DMS114 treated with DMSO at 0.1 percent for 48 hours (cell line): ENCODE data around the gene KCNK2.
"Not testable (repeated sequence)": the region's sequence is repeated elsewhere in the genome, so short reads cannot be mapped to it uniquely, and the experiment has no call there.

Experiments used
- DNase-seq: peaks from one replicate; lab custom pipeline; 2025; ENCODE audit not compliant: unreplicated experiment; lab: John Stamatoyannopoulos, UW

KCNK2 gene

DNA sequence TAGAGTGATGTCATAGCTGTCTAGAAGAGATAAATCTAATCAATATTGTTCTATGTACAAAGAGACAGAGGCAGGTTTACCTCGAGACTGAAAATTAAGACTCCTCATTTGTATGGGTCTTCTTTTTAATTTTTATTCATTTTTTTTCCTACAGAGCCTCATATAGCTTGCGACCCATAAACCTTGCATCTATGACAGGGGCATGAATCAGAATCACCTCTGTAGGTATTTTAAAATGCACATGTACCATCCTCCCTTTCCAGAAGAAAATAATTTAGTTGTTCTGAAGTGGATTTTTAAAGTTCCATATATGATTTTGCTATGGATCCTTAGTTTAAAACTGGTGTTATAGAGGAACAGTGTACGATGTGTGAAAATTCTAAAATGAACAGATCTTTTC is 64.5 kb downstream of the KCNK2 start:
- DNase-seq = no peak

DNA sequence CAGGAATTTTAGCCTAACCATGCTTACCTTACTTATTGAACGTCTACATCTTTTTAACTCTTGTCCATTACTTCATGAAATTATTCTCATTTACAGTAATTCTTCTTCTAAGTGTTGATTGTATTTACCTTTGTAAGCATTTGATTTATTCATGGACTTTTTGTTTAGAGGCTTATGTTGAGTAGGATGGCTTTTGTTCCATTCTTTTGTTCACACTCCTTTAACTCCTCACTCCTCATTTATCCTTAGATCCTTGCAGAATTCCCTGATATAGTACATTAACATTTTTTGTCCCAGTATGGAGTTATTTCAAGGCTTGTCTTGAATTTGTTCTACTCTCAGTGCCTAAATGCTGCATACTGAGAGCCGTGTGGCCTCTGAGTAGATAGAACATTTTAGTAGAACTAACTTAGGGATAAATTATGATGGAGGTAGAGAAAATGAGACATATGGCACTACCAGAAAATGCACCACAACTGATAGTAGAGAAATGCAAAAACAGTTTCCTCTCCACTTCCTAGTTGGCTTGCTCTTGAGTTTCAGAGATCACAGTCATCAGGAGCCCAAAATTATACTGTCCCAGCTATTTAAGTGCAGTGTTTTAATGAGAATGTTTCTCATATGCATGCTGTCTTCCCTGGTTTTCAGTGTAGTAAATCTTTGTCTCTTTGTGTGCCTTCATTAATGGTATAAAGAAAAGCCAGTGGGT is 69.5 kb downstream of the KCNK2 start:
- DNase-seq = no peak

DNA sequence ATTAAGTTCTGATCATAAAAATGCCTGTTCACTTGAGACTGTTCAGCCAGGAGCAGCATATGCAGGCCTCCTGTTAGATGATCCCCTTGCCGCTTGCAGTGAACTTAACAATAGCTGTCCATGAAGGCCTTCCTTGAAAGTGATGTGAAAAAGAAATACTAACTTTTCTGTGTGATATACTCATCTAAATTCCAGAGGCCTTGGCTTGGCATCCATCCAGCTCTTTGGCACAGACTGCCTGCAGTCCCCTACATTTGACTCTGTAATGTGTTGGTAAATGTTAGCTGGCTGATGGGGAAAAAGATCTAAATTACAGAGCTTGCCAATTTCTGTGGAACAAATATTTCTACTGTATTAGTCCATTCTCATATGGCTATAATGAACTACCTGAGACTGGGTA is 73.7 kb downstream of the KCNK2 start:
- no peak for DNase-seq

DNA sequence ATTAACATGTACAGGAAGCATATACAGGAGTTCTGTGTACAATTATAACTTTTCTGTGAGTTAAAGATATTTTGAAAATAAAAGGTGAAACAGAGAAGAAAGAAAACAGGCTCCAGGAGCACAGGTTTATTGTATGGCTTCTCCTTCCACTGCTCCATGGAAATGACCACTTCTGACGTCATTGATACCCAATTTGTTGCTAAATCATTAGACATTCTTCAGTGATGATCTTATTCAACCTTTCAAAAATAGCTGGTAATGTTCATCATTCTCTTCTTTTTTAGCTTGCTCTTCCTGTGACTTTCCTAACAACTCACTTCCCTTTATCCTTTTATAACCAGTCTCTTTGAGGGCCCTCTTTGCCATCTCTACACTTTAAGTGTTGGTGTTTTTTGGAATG is 77.8 kb downstream of the KCNK2 start:
- no peak for DNase-seq

DNA sequence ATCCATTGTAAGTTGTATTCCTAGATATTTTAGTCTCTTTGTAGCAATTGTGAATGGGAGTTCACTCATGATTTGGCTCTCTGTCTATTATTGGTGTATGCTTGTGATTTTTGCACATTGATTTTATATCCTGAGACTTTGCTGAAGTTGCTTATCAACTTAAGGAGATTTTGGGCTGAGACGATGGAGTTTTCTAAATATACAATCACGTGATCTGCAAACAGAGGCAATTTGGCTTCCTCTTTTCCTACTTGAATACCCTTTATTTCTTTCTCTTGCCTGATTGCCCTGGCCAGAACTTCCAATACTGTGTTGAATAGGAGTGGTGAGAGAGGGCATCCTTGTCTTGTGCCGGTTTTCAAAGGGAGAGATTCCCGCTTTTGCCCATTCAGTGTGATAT is 80.6 kb downstream of the KCNK2 start:
- not testable (repeated sequence) for DNase-seq

DNA sequence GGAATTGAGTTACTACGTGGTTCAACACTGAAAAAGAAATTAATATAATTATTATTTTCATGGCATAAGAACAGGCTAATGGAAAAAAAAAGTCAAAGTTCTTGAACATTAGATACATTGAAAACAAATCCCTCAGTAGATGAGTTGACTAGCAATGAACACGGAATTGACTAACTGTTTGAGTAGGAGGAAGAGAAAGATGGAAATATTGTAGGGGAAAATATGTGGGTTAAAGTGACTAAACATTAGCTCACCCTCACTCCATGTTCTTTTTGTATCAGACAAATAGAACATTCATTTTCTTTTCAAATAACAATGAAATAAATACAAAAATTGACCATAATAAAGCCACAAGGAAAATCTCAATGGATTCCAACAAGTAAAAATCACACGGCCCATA is 84.3 kb downstream of the KCNK2 start:
- no peak for DNase-seq

DNA sequence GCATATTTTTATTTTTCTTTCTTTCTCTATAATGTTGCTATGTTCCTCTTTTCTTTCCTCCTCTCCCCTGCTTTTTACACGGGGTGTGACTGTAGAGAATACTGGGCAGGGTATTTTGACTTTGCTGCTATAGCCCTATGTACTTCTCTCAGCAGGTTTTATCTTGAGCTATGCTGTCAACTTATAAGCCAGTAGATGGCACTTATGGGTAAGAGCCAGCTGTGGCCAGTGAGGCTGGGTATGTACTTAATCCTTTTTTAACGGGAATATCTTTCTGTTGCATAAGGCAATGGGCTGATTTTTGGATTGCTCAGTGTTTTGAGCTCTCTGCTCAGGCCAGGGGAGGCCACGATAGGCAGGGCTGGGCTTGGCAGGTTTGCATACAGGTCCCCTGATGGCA is 99.0 kb downstream of the KCNK2 start:
- peak; percentile 2 for DNase-seq

DNA sequence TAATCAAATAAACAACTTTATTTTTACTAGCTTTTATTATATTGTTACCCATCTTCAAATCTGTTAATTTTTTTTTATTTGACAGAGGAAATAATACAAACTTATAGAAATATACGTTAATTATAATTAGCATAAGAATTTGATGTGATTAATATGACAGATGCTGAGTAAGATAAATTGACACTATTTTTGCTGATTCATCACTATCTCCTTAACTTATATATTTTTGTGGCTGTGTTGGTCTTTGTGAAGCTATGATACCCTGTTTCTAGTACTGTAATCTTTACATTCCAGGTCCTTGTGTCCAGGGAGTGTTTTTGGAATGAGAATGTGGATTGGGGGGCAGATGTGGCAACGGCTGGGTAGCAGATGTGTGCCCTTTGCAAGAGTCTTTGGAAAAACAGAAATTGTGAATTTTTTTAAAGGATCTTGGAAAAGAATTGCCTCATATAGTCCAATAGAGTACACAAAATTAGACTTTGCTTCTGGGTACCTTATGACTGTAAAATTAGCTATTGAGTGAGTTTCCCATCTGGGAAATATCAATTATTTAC is 102.6 kb downstream of the KCNK2 start:
- no peak for DNase-seq

DNA sequence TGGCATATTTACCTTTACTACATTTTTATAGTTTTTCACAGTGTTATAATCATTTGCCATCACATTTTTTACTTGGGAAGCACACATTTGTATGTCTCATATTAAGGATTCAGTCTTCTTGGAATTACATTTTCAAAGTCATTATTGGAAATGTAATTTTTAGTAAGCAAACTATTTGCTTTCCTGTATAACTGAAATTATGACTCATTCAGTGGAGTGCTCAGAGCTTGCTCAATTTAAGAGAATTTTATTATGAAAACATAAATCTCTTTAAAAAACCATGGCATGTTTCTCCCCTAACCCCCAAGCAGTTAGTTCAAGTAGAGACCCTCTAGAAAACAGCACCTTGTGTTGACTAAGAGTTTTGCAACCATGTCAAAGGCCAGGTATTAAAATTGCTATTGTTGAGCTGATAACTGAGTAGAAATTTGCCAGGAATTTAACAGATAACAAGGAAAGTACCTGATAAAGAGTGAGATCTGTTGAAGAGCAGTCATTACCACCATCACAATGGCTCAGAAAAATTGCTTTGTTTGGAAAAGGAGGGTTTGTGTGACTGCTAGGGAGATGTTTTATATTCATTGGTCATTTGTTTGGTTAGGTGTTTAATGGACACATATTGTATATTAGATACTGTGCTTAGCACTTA is 105.9 kb downstream of the KCNK2 start:
- no peak for DNase-seq

DNA sequence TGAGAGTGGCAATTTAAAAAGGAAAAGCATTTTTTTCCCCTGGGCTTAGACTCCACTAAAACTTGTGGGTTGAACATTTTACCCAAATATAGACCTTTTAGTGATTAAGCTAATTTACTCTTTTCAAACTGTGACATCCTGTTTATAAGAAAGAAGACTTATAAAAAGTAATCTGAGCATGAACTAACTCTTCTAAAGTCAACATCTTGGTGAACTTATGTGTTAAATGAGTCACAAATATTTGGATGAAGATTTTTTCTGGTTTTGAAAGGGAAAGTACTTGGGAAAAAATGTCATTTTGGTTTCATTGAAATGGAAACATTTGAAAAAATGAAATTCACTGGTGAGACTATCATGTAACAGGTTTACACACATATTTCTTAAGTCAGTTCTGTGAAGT is 109.8 kb downstream of the KCNK2 start:
- DNase-seq = no peak

DNA sequence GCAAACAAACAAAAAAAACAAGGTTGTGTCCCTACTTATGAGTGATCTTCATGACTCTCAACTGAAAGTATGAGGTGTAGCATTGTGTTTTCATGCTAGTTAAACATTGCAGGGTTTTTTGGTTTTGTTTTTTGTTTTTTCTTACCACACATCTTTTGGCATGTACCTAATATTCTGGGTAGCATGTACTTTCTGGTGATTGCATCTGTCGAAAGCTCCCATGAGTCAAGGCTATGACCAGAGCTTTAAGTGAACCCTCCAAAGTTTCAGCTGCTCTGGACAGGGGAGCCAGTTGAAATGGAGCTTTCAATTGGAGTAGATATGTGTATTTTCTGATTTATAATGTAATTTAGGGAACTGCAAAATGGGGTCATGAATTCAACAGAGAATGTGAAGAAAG is 115.5 kb downstream of the KCNK2 start:
- no peak for DNase-seq

DNA sequence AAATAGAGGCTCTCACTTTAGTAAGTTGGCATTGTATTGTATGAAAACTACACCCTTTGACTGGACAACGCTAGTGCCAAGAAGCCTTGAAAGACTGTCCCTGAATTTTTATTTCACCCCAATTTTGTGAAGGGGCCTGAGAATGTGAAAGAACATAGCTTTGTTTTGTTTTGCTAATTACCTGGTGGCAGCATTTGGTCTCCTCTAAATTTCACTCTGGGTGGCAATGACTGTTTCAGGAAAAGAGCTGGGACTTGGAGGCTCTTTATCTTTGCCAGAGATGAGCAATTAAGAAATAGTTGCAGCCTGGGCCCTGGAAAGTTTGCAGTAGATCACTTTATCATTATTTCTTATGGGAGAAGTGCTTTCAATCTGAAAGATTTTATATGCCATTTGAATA is 117.6 kb downstream of the KCNK2 start:
- DNase-seq = no peak

DNA sequence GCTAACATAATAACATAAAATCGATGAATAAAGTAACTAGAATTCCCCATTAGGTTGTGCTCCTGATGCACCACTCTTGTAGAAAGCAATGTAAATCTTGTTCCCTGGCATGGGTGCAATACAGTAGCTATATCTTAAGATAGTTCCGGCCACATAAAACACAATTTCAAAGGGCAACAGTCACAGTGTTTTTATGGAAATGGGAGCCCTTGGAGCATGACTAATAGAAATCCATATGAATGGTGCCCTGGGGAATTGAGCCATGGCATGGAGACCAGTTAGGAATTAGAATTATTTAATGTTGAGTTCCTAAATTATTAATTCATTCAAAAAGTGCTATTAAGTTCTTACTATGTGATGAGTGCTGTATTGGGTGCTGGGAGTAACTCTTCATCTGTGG is 118.7 kb downstream of the KCNK2 start:
- DNase-seq = no peak

DNA sequence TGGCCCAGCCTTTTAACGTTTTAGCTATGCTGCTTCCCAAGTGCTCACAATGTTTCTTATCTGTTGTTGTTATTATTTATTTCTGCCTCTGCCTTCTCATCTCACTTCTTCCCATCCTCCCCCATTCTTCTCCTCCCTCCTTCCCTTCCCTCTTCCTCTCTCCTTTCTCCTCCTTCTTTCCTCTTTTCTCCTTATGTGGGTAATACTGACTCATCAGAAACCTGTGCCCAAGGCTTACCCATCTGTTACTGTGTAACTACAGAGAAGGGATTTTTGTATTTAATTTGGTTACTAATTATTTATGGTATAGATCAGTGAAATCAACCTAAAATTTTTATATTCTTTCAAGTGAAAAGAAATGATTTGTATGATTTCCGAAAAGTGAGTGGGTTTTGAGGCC is 120.3 kb downstream of the KCNK2 start:
- DNase-seq = no peak

DNA sequence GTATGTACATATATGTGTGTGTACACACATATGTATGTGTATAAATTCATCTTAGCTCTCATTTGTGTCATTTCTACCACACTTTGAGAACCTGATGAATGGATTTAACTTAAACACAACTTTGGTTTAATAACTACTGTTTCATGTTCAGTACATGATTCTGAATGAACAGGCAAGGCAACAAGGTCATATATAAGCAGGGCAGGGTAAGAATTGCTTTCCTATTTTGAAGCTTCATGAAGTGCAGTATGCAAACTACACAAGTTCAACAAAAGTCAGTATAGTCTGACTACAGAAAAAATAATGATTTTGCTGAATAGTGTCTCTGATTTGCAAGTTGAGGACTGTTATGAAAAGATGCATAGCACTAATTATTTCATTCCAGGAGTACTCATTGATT is 127.6 kb downstream of the KCNK2 start:
- no peak for DNase-seq

DNA sequence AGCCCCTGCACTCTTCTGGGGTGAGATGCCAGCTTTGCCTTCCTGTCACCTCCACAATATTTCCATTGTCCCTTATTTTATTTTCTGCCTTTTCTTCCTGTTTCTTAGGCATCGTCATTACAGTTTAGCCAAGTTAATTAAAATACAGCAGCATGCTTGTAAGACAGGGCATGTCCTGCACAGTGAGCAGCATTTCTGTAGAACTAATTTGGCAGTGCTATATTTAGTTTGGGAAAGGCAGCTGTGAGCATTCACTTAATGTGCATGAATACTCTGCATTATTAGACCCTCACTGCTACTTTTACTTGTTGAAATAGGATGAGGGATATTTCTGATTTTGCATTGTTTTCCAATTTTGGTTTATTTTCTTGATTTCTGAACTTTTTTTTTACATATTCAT is 133.3 kb downstream of the KCNK2 start:
- DNase-seq = no peak

DNA sequence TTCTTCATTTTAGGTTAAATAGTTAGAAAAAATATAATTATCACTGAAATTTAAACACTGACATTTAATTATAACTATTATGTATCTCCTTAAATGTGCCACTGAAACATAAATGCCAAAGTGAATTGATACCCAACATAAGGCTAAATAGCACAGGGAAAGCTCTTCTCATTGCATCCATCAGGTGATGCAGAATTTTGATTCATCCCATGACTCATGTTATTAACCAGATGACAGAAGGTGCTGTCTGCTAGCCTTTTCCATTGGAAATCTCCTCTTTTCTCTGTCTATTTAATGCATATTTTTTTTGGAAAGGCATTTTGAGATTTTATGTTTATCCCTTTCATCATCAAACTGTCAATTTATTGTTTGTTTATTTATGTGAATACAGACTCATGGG is 136.8 kb downstream of the KCNK2 start:
- no peak for DNase-seq

DNA sequence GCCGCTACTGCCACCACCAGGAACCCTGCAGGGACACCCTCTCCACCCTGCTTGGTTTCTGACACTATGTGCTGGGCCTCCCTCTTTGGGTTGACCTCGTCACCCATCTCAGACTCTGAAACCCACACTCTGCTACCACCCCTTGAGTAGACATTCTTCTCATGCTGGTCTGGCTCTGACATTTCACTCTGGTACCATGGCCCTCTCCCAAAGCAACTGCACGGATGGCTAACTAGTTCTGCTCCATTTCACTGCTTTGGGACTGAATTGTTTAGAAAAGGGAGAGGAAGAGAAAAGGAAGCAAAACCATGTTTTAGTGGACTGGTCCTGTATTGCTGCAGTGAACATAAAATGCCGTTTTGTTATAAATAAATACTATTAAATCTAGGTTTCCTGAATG is 137.8 kb downstream of the KCNK2 start:
- no peak for DNase-seq

DNA sequence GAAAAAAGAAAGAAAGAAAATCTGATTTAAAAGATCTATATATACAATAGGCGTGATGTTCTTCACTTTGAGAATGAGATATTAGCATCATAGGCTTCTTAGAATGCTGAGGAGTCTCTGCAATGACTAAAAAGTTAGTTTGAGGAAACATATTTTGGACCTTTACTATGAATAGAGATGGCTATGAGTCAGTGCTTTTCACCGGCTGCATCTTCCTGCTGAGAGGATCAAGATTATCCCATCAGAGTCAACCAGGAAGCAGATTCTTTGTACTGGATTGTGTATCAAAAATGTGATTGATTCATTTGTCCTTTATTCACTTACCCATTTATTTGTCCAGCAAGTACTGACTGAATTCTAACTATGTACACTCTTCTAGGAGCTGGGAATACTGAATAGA is 144.2 kb downstream of the KCNK2 start:
- no peak for DNase-seq

DNA sequence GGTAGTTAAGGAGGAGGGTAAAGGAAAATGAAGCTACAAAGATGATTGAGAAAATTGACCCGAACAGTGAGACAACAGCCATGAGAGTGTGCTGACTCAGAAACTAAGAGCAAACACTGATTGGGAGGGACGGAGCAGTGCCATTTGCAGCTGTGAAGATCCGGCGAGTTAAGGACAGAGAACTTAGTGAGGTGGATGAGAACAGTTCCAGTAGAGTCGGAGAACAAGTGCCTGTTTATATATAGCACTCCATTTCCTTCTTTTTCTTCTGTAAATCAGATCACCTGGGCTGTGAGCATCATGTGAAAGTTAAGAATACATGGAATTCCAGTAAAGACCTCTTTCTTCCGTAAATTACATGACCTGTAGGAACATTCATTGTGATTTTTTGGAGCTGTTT is 145.7 kb downstream of the KCNK2 start:
- DNase-seq = no peak

DNA sequence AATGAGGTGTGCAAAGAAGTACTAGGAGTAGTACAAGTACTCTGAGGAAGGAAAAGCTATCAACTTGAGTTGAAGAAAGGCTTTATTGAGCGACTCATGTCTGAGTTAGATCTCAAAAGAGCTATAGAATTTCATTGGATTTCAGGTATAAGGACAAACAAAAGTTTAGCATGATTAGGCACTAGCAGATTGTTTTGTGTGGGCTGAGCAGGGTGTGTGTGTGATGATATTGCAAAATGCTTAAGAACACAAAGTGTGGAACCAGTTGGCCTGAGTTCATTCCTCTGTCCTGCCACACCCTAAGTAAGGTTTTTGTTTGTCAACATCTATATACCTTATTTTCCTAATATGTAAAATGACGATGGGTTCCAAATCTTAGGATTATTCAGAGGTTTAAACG is 158.9 kb downstream of the KCNK2 start:
- no peak for DNase-seq

DNA sequence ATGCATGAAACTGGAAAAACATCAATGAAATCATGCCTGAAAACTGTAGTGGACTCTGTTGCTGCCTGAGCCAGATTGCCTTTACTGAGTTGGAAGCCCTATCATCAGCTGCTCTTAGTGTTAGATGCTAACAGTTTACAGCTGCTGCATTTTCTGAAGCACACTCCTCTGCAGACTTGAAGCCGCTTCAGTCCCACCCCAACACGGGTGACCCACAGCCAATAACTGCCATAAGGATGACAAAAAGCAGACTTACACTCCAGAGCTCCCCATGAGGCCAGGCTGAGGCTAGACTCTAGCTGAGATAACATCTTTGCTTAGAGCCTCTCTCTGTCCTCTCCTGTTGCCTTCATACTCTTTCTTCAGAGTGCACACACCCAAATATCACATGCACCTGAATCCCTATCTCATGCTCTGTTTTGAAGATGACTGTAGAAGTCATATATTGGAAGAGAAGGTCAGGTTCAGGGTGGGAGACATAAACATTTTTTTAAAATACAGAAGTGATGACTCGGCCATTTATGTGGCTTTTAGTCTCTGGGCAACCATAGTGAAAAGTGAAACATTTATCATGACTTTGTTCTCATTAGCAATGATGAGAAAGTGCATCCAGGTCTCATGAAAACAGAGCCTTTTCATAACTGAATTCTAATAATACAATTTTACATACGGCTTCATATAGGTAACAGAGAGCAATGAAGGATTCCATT is 161.0 kb downstream of the KCNK2 start:
- DNase-seq = no peak
